Gastroesophageal sphincter (tissue), 3 donors: ENCODE data around the gene HADHA.

Experiments
- CTCF ChIP-seq, 4 experiments: fragments of 200-600 bp in 2 of 4; fragments of 450-650 bp in 2 of 4; sonication (generic) in 1 of 4; IDR thresholded peaks; one replicate each; pipeline ENCODE4 v1.5.1; 2017 to 2019; ENCODE audit warnings: antibody characterized with exemption in 4 of 4, mild to moderate bottlenecking in 2 of 4, moderate library complexity in 2 of 4
- POLR2A ChIP-seq, 2 donors: fragments of 450-650 bp; IDR thresholded peaks; one replicate each; pipeline ENCODE4 v1.6.1; 2017; ENCODE audit warnings: antibody characterized with exemption in 2 of 2, mild to moderate bottlenecking in 2 of 2, moderate library complexity in 1 of 2
- POLR2AphosphoS5 ChIP-seq: sonication (generic); formaldehyde crosslinking; IDR thresholded peaks from one replicate; pipeline ENCODE4 v1.6.1; 2017; ENCODE audit warnings: antibody characterized with exemption

DNA sequence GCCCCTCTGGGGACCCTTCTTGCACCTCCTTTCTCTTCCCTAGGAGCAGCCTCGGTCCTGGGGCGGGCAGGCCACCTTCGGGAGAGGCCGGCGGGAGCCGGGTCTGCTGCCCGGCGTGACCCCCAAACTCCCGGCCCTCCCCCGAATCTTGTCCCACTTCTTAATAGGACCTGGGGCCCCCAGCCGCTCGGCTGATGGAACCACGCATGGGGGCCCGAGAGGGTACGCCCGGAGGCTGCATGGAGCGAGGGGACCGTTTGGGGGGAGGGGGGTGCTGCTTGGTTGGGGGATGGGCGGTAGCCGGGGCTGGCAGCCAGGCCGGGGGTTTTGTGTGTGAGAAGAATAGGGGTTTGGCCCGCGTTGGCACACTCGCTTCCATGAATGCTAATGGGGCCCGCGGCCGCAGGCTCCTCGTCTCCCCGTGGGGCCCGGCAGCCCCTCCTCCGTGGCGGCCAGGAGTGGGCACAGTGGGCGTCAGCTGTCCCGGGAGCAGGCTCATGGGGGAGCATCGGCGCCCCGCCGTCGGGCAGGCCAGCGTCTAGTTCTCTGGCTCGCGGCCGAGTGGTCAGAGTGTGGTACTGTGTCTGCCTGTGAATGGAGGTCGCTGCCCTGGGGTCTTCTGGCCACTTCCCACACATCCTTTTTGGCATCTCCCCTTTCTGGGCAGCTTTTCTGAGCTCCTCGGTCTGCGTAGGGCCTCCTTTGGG is 70.5 kb downstream of the HADHA start:
- no peak for TF ChIP-seq CTCF (IDR thresholded peaks at IDR 0.05)
- TF ChIP-seq POLR2AphosphoS5 = no peak
- TF ChIP-seq POLR2A (IDR thresholded peaks at IDR 0.05) = no peak
